HG03060 (cell line): ENCODE results near the gene FRG2.
"Not testable (repeated sequence)": the region's sequence is repeated elsewhere in the genome, so short reads cannot be mapped to it uniquely, and the experiment has no call there.

ENCODE experiments used
- ATAC-seq: cut with Tn5 transposase; IDR thresholded peaks from one replicate; pipeline ENCODE4 v1.9.1; 2021; ENCODE audit warnings: low read depth, moderate number of reproducible peaks; ENCODE audit not compliant: unreplicated experiment

Gene FRG2

DNA sequence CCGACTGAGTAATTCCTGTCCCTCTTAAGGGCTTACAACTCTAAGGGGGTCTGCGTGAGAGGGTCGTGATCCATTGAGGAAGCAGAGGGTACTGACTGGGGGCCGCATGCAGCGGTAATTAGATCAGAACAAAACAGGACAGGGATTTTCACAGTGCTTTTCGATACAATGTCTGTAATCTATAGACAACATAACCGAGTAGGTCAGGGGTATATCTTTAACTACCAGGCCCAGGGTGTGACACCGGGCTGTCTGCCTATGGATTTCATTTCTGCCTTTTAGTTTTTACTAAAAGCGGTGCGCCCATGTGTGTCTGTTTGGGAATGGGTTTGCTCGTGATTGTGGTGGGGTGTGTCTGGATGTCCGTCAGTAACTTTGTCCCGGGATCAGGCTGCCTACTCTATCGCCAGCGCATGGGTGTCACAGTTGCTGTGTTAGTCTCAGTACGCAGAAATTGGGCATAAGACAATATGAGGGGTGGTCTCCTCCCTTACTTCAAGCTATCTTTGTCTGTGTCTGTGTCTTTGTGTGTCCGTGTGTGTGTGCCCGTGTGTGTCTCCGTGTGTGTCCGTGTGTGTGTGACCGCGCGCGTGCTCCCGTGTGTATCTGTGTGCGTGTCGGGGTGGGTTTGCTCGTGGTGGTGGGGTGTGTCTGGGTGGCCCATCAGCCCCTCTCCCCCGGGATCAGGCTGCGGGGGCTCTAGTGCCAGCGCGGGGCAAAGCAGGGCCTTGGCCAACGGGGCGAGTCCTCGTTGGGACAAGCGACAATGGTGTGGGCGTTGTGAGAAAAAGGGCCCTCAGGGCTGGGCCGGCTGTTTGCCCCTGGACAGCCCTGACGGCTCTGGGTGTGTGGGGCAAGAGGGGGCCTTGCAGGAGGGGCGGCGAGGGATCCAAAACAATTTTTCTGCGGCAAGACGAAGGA, 10.4 kb downstream of the FRG2 start:
- no peak for ATAC-seq

DNA sequence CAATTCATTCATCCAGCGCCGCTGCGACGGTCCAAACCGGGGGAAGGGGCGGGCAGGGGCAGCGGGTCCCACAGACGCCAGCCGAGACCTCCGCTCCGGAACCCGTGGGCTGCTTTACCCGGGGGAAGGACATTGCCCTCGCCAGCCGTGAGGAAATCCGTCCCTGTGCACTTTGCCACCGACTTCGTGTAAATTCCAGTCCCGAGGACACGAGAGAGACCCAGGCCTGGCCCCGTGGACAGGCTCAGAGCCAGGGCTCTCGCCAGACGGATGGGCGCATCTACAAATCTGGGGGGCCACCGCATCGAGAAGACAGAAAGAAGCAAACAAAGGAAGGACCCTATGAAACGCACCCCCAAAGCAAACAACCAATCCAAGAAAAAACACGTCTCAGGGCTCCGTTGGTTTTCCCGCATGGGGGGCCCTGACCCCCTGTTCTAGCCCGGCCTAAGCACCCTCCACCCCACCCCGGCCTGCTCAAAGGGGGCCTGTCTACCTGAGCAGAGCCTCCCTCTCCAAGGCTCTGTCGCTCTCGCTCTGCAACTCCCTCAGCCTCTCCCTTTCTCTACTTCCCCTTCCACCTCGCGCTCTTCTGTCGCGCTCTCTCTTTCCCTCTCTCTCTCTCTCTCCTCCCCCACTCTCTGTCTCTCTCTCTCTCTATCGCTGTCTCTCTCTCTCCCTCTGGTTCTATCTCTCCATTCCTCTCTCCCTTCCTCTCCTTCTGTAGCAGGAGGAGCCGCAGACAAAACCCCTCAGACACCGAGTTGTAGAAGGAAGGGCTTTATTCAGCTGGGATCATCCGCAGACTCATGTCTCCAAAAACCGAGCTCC, 11.3 kb downstream of the FRG2 start:
- no peak for ATAC-seq

DNA sequence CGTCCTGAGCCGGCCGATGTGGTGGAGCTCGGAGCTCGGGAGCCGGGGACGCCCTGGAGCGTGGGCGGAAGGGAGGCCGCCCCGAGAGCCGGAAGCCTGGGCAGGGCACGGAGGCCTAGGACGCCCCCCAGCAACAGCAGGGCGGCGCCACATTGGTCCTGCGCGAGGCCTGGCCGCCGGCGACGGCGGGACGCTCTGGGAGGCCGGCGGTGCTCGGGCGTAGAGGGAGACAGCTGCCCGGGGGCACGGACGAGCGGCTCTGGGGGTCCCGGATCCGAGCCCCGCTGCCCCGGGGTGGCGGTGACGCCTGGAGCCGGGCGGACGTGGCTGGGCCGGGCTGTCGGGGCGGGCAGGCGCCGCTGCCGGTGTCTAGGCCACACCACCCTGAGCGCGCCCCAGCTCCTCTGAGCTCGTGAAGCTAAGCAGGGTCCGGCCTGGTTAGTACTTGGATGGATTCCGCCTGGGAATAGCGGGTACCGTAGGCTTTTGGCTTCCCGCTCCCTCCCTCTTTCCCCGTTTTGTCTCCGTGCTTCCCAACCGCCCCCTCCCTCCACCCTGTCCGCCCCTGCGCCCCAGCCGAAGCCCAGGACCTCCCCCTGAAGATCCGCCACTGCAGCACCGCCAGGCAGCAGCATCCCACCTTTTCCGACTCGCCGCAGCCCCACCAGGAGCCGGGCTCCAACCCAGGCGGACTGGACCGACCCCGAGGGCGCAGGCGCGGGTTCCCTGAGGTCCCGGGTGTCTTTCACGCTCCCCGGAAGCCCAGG, 12.1 kb downstream of the FRG2 start:
- no peak for ATAC-seq

DNA sequence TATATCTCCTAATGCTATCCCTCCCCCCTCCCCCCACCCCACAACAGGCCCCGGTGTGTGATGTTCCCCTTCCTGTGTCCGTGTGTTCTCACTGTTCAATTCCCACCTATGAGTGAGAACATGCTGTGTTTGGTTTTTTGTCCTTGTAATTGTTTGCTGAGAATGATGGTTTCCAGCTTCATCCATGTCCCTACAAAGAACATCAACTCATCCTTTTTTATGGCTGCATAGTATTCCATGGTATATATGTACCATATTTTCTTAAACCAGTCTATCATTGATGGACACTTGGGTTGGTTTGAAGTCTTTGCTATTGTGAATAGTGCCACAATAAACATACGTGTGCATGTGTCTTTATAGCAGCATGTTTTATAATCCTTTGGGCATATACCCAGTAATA, 37.1 kb downstream of the FRG2 start:
- ATAC-seq, result not testable (repeated sequence)

DNA sequence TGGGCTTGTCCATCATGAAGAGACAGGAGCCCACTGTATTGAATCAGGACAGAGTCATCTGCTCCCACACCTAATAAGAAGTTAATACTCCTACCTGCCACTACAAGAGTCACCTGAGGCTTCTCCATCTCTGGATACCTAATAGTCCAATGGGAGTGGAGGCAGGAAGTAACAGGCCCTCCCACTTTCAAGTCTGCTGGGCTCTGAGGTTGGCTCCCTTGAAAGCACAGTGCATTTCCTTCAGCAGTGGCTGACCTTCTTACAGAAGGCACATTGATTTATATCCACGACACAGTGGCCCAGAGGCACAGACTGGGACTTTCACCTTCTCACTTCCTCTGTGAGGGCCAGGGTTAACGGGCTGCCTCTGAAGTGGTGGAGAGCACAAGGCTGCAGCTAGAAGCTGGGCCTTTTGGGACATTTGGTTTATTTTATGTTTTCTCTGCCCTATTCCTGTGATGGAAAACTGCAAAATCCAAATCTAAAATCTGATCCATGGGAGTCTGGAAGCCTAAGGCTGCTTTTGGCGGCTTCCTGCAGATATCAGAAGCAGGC, 38.1 kb downstream of the FRG2 start:
- no peak for ATAC-seq

DNA sequence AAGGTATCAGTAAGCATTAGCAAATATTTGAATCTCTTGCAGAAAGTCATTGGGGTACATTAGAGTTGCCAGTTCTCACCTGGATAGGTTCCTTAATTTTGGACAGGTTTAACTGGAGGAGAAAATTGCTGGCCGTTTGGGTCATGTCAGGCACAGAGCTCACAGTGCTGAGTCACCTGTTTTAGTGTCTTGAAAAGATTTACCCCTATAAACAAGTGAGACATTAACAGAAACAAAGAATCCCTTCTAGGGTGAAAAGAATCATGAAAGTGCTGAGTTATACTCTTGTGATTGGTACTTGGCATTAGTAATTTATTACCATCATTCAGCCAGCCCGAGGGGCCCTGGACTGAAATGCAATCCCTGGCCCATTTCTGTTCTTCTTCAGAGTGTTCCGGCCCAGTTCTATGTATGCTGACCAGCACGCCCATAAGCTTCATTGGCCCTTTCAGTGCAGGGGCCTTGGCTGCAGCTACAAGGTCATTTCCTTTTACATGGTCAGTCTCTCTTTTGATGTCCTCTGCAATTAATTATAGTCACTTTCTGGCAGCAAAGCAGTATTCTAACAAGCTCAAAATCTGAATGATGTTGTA, 41.3 kb downstream of the FRG2 start:
- not testable (repeated sequence) for ATAC-seq

DNA sequence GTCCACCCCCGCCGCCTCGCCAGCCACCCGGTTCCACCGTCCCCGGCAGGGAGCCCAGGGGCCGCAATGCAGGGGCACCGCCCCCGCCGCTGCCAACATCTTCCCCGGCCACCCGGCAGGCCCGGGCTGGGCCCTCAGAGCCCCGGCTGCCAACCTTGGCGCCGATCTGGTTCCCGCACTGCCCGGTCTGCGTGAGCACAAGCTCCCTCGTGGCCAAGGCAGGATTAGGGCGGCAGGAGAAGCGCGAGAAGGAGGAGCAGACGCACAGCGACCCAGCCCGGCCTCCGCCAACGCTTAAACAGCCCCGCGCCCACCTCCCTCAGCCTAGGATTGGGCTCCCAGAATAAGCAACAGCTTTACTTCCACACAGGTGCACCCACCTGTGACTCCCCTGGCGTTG, 42.4 kb downstream of the FRG2 start:
- not testable (repeated sequence) for ATAC-seq

DNA sequence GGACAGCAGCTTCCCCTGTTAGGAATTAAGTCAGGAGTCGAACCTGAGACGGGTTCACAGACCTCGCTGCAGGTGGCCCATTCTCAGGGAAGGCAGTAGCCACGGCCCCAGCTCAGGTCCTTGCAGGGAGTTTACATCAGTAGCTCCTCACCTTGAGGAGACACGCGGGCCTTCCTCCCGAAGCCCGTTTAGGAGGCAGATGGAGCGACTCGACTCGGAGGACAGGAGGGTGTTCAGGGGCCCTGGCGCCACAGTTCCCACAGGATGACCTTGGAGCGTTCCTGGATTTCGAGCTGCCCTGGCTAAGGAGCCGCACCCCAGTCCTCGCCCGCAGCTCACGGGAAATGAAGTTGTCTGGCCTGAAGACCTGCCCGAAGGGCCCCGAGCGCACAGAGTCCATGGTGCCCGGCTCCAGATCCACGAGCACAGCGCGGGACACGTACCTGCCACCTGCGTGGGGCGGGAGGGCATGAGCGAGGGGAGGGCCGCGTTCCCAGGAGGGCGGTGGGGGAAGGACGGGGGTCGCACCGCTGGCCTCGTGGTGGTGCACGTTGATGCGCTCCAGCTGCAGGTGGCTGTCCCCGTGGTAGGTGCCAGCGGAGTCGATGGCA, 43.0 kb downstream of the FRG2 start:
- not testable (repeated sequence) for ATAC-seq

DNA sequence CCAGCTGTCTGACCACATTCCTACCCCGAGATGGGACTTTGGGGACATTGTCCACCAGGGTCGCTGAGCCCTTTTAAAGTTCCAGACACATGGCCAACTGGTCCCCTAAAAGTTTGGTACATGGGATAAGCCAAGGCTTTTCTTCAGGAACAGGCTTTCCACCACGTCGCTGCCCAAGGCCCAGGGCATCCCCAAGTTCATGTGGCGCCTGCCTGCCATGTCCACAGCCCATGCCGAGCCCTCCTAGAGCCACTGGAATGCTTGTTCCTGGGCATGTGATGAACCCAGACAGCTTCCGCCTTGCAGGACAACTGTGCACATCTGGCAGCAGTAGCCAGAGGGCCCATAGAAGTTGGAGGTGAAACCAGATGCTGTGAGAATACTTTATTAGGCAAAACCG, 45.1 kb downstream of the FRG2 start:
- ATAC-seq, result no peak

DNA sequence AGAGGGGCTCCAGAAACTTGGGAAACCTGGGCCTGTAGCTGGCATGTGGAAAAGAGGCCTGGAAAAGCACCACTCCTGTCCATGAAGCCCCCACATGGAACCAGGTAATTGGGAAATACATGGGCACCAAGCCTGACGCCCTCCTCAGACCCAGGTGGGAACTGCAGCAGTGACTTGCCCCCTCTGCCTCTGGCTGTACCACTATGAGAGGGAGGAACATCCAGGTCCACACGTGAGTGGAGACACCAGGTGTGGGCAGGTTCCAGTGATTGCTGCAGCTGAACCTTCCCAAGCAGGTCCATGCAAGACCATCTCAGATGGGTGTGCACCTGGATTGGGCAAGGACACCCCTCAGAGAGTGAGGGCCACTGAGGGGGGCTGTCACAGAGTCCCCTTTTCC, 46.8 kb downstream of the FRG2 start:
- not testable (repeated sequence) for ATAC-seq

DNA sequence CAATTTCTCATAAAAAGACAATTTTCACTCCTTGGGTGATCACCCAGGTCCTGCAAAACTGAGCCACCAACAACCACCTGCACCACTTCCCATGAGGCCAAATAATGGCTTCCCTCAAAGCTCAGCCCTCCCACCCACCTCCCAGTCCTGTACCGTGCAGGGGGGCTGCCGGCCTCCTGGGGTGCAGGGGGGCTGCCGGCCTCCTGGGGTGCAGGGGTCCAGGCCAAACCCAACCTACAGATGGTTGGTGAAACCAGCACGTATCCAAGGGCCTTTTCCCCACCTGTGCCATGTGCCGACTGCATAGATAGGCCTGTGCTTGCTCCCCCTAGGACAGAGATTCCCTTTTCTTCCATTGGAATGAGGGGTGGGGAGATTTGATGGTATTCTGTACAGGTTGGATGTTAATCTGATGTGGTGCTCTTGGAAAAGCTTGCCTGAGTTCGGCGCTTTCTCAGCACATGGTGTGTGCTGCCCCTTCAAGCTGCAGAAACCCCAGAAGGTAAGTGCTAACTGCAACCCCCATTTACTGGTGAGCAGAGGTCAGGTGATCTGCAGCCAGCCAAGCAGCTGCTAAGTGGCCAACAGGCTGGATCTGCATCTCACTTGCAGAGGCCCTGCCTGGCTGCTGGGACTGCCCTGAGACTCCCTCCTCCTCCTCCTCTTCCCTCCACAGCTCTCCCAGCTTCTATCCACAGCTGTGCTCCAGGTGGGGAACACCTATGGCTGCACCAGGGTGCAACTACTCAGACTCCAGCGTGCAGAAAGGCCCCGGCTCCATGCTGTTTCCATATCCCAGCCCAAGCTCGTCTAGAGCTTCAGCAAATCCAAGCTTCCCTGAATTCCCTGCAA, 47.6 kb downstream of the FRG2 start:
- ATAC-seq, result no peak
